Measurements from ENCODE around the gene EPHA3.
"Not testable (repeated sequence)": the region's sequence is repeated elsewhere in the genome, so short reads cannot be mapped to it uniquely, and the experiment has no call there.

The EPHA3 gene

GRCh38 chr3:89287902-89288508, 180.6 kb downstream of the EPHA3 start:
- DNase-seq (ENCODE audit: low spot score) = no peak

DNA sequence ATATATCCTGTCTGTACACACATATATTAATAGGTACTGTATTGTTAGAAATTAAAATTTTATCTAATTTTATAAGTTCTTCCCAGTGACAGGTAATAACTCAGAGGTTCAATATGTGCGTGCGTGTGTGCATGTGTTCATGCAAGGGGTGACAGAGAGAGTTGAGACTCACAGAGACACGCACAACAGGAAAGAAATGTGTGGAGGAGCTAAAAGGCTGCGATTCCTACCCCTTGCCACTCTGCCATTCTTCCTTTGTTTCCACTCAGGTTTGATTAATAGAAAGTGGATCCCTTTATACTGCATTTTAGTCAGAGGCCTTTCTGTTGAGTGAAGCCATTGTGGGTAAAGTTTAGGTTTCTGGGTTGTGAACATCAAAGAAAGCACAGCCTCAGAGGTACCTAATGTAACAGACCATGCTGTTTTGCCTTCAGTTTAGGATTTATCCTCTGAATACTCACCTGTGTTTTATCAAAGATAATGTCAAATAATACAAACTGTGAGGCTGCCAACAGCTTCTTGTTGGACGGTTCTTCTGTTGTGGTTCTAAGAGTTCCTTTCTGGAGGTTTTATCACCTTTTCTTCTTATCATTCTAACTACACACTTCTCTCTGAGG, 182.3 kb downstream of the EPHA3 start:
- no peak for DNase-seq (ENCODE audit: low spot score)

GRCh38 chr3:89297199-89297598, 189.8 kb downstream of the EPHA3 start:
- DNase-seq (ENCODE audit: low spot score) = no peak

- no peak for DNase-seq (ENCODE audit: low spot score)
Observed at GRCh38 chr3:89300526-89300925, 193.1 kb downstream of the EPHA3 start.

GRCh38 chr3:89300981-89301380, 193.6 kb downstream of the EPHA3 start:
- DNase-seq (ENCODE audit: low spot score) = no peak

DNA sequence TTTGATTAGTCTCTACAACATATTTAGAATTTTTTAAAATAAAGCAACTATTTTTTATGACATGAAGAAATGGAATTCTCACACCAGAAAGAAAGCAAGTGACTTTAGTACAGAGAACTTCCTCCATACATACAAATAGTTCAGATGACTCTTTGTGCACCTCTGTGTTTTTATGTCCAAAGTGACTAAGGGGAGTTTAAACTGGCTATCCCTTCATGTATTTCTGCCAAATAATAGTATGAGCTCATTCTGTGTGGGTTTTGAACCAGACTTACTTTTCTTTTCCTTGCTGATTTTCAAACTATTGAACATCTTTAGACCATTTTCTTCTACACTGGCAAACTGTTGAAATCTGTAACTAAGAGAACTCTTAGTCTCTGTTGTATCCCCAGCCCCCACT, 196.3 kb downstream of the EPHA3 start:
- DNase-seq (ENCODE audit: low spot score) = no peak

DNA sequence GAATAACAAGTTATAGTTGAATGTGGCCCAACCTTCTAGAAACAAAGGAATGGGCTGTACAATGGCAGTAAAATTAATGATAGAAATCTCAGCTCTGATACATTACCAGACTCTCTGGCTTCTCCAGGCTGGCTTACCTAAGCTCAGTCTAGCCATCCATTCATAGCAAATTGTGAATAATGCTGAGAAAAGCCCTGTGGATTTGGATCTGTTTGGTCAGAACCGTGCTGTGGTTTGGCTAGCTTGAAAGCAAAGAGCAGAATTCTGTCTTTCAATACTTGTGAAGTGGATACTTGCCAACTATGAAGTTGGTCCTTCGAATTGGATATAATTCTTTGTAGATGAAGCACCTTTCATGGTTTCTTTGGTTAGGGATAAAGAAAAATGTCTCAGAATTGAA, 199.1 kb downstream of the EPHA3 start:
- DNase-seq (ENCODE audit: low spot score) = no peak

DNA sequence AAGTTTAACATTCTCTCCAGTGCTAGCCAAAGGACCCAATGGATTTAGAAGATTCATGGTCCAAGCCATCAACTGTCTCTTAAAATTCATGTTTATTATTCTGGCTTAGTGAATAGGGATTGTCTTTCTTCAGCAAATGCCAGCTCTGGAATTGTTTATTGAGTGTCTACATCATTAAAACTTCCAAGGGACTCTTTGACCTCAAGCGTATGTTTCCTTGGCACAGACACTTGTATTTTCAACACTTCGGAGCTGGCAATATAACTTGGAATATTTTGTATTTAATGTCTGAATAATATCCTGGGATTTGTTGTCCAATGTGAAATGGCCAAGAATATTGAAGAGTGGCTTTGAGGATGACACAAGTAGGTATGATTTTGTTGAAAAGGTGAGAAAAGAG, 204.2 kb downstream of the EPHA3 start:
- no peak for DNase-seq (ENCODE audit: low spot score)

- DNase-seq (ENCODE audit: low spot score) = no peak
Observed at GRCh38 chr3:89312141-89312540, 204.7 kb downstream of the EPHA3 start.

GRCh38 chr3:89314454-89315098, 207.2 kb downstream of the EPHA3 start:
- DNase-seq (ENCODE audit: low spot score) = no peak

DNA sequence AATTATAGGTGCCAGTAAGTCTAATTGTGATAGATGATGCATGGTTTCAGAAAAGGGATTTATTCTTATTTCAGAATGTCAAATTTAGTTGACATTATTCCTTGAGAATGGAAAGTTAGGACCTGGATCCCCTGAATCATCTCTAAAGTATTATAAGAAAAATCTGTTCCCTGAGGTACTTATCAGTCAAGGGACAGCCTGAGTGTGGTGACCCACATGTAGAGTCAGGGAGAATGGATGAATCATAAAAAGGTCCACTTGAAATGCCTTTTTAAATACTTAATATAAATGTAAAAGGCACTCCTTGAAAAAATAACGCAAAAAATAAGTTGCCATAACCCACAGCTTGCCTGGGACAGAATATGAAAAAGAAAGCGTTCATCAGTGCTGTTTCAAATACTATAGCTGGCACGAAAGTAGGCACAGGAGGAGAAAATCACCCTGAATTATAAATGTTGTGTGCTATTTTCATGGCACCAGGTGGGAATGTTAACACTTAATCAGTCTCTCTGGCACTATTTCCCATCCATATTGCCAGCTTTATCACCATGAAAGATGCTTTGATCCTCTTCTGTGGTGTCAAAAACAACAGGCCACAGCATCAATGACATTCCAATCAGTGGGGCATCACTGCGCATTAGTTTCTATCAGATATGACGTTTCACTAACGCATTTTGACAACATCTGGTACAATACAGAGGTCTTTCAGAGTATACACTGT, 208.5 kb downstream of the EPHA3 start:
- DNase-seq (ENCODE audit: low spot score) = no peak

DNA sequence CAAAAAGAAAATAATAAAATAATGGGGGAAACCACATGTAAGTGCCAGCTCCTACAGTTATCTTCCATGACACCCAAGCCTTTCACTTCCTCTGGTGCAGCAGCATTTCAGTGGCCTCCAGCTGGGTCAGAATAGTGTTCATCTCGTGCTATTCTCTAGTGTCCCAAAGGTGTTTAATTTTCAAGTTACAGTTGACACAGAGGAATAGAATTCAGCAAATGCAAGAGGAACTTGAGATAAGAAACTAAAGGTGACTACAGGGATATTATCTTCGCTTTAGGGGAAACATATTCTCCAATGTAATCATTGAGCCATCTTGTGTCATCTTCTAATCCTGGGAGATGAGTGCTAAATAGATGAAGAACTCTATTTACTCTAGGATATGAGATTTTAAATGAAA, 212.8 kb downstream of the EPHA3 start:
- DNase-seq (ENCODE audit: low spot score) = no peak

- no peak for DNase-seq (ENCODE audit: low spot score)
Observed at GRCh38 chr3:89326997-89327396, 219.6 kb downstream of the EPHA3 start.

GRCh38 chr3:89332386-89332785, 225.0 kb downstream of the EPHA3 start:
- DNase-seq (ENCODE audit: low spot score) = no peak

- no peak for DNase-seq (ENCODE audit: low spot score)
Observed at GRCh38 chr3:89332793-89333192, 225.4 kb downstream of the EPHA3 start.

GRCh38 chr3:89335693-89336092, 228.3 kb downstream of the EPHA3 start:
- no peak for DNase-seq (ENCODE audit: low spot score)

GRCh38 chr3:89340408-89340807, 233.0 kb downstream of the EPHA3 start:
- no peak for DNase-seq (ENCODE audit: low spot score)

- no peak for DNase-seq (ENCODE audit: low spot score)
Observed at GRCh38 chr3:89344076-89344475, 236.7 kb downstream of the EPHA3 start.

DNA sequence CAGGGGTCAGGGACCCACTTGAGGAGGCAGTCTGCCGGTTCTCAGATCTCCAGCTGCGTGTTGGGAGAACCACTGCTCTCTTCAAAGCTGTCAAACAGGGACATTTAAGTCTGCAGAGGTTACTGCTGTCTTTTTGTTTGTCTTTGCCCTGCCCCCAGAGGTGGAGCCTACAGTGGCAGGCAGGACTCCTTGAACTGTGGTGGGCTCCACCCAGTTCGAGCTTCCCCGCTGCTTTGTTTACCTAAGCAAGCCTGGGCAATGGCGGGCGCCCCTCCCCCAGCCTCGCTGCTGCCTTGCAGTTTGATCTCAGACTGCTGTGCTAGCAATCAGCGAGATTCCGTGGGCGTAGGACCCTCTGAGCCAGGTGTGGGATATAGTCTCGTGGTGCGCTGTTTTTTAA, 243.5 kb downstream of the EPHA3 start:
- DNase-seq (ENCODE audit: low spot score) = not testable (repeated sequence)

- no peak for DNase-seq (ENCODE audit: low spot score)
Observed at GRCh38 chr3:89353465-89353864, 246.0 kb downstream of the EPHA3 start.

DNA sequence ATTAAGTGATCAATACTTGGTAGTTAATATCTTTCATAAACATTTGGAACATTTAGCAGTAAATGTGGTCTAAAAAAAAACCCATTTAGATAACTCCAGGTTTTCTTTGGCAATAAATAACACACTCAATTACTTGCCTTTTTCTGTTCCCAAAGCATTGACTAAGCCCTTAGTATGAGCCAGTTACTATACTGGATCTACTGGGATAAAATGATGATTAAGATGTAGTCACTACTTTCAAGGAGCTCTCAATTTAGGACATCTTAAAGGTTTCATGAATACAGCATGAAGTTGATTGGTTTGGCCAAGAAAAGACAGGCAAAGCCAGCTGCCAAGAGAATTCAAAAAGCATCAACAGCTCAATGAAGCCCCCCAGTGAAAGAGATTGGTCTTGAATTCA, 250.9 kb downstream of the EPHA3 start:
- DNase-seq (ENCODE audit: low spot score) = no peak

DNA sequence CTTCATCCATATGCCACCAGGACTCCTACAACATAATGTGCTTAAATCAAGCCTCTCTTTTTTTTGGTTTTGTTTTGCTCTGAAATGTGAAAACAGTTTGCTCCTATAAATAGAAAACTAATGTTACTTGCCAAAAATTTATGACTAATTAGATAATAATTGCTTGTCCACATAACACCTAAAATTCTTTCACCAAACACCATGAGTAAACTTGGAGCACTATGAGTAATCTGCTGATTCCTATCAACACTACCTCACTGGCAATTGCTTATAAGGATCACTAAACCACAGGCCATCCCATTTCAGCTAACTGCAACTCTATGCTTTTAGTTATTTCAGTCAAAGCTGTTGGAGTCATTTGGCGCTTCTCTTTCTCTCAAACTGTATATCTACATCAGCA, 252.7 kb downstream of the EPHA3 start:
- DNase-seq (ENCODE audit: low spot score) = no peak

- DNase-seq (ENCODE audit: low spot score) = no peak
Observed at GRCh38 chr3:89362496-89362895, 255.1 kb downstream of the EPHA3 start.

Measured in HuH-7 (cell line).